ENCODE results near the gene LTN1.

The LTN1 gene

DNA sequence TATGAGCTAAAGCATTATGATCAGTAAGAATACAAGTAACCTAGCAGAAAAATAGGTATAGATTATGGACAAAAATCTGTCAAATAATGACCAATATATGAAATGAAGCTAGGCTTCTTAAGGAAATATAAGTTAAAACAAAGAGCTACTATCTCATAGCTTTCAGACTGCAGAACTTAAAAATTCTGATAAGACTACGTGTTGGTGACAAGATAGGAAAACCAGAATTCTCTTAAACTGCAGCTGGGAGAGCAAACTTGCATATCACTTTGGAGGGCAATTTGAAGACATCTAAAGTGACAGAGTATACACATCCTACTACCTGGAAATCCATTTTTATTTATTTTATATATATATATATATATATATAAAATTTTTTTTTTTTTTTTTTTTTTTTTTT is 65.5 kb downstream of the LTN1 start:
- no peak for DNase-seq

DNA sequence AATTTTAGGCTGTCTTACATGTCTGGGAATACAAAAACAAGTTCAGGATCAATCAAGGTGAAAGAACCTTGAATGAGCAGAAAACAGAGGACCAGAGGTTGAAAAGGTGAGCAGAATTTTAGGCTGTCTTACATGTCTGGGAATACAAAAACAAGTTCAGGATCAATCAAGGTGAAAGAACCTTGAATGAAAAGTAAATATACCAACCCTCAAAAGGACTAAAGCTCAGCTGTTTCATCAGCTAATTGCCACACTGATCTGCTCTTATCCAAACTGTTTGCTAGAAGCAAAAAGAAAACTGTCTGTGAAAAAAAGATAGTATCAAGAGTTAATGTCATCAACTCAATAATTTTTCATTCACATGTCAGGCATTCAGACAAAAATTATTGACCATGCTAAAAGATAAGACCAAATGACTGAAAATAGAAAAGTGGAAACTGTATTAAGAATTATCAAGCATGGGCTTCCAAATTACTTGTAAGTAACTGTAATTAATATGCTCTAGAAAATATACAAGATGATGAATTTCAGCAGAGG is 69.2 kb downstream of the LTN1 start:
- no peak for DNase-seq

DNA sequence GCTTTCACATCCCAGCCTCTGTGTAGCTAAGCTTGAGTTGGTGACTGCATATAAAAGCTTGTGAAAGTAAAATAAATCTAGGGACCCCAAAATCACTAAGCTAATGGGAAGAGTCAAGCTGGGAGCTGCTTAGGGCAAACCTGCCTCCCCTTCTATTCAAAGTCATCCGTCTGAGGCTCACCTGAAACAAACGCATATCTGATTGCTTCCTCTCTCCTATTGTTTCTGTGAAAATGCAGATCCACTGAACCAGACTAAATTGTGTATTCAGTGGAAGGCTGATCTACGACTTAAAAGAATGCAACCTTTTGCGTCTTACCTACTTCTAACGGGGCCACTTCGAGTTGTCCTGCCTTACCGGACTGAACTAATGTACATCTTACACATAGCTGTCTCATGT is 70.3 kb downstream of the LTN1 start:
- DNase-seq: no peak

DNA sequence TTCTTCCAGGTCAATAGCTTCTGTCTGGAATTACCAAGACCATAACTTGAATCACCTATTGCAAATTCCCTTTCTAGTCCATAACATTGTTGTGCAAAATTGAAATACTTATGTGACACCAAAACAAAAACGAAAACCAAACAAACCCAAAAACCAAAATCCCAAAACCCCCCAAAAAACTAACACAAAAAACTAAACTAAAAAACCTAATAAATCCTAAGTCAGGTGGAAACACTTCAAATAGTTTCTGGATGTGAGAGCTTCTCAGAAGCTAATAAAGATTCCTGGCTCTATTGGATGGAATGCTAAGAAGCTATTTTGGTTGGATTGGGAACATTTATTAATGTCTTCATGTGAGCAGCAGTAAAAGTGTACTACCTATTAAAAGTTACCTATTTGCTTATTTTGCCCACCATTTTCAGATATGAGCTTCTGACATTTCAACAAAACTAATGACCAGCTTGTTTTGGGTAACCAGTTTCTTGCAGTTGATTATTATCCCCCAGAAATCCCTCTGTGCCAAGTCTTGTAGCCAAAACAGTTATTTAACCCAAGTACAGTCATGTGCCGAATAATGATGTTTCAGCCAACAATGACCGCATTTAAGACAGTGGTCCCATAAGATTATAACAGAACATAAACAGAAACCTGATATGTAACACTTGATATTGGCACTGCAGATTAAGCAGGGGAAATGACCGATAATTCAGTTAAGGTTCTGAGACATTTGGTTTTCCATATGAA is 76.4 kb downstream of the LTN1 start:
- no peak for DNase-seq

DNA sequence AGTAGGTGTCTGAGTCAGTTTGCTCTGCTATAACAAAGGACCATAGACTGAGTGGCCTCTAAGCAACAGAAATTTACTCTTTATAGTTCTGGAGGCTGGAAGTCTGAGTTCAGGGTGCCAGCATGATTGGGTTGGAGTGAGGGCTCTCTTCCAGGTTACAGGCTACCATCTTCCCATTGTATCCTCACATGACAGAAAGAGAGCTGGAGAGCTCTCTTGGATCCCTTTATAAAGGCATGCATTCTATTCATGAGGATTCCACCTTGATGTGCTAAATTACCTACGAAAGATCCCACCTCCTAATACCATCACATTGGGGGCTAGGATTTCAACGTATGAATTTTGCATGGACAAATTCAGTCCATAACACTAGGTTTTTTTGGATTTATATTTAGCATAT is 79.6 kb downstream of the LTN1 start:
- no peak for DNase-seq

DNA sequence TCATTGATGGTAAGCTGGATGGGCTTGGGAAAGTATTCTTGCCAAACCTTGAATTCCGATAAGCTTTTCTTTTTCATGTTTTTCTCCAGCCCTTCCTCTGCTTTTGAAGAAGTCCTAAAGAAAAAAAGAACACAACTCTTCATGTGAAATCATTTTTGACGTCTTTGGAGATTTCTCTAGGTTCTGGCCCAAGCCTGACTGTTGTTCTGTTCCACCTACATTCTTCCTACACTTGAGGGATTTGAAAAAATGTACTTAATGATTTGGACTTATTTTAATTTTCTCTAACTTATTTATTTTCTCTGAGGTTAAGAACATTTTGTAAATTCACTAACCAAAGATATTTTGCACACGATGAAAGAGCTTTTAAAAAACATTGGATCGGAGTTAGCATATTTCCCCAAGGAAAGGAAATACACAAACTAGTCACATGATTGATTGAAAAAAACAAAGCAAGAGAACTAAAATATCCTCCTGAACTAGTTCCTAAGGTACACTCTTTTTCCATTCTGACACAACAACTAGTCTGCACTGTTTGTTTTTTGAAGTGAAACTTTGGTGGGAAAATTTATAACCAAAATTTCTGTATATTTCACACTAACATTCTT is 82.3 kb downstream of the LTN1 start:
- no peak for DNase-seq

- DNase-seq: no peak
Observed at GRCh38 chr21:28908351-28908750, 84.3 kb downstream of the LTN1 start.

GRCh38 chr21:28906841-28907240 is 85.8 kb downstream of the LTN1 start:
- no peak for DNase-seq

GRCh38 chr21:28906236-28906635 is 86.4 kb downstream of the LTN1 start:
- DNase-seq: no peak

- no peak for DNase-seq
Observed at GRCh38 chr21:28904961-28905435, 87.7 kb downstream of the LTN1 start.

GRCh38 chr21:28903448-28903847 is 89.2 kb downstream of the LTN1 start:
- no peak for DNase-seq

DNA sequence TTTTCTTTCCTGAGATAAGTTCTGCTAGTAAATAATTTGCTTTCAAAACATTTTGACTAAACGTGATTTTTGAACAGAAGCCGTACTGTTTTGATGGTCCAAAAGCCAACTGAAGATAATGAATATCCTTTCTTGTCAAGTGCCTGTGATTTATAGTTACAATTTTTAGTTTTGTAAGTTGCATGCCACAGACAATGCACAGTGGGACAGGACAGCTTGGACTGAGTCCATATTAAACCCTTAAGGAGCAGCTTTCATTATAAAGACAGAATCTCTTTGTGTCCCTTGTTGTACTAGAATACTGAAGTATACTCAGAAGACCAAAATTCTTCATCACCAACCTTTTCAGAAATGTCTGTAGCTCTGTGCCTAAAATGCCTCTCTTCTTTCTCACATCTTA is 92.2 kb downstream of the LTN1 start:
- DNase-seq: no peak

DNA sequence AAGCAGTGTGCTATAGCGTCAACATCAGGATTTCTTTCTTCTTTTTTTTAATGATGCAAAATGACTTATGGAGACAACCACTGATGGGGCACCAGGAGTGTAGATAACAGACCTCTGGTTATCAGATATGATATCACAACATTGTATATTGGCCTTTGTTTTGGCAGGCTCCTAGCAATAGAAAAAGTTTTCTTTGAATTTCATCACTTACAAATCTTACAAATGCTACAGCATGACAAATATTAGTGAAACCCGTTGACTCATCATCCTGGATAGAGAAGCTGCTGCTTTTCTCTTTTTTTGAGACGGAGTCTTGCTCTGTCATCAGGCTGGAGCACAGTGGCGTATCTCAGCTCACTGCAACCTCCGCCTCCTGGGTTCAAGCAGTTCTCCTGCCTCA is 92.9 kb downstream of the LTN1 start:
- no peak for DNase-seq

- DNase-seq: no peak
Observed at GRCh38 chr21:28899220-28899619, 93.5 kb downstream of the LTN1 start.

GRCh38 chr21:28893687-28894086 is 99.0 kb downstream of the LTN1 start:
- no peak for DNase-seq

DNA sequence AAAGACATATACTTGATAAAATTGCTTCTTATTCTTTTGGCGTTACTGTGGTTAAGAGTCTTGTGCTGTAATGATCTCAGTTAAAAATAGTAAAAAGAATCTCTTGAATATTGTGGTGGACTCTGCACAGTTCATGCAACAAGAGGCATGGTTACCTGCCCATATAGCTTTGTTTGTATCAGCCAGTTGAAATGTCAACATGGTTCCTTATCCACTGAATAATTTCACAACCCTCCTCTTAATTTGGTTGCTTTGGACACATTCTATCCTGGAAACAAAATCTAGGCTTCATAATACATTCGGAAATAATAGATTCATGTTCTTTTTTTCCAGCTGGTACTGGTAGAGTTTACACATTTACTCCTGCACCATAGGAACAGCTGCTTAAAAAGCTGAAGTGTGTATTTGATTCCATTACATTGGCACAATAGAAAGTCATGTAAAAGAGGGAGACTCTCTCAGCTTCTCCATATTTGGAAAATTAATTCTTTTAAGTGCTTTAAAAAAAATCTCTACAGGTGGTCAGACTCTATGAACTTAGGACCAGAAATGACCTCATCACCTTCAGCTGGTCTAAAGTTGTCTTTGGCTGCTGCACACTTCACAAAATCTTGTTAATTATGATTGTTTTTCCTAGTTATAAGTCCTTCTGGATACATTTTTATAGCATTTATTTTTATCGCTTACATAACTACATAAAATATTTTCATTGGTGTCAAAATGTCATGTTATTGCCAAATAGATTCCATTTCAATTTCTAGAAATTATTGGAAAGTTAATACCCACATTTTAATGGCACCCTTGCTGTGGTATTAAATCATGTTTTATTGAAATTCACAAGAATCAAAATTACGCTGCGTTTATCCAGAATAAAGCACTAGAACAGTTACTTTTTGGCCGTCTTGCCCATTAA is 100.2 kb downstream of the LTN1 start:
- no peak for DNase-seq

GRCh38 chr21:28885853-28886177 is 106.9 kb downstream of the LTN1 start:
- DNase-seq: no peak

- peak; percentile 92 for DNase-seq
Observed at GRCh38 chr21:28884976-28885852, 107.5 kb downstream of the LTN1 start.

DNA sequence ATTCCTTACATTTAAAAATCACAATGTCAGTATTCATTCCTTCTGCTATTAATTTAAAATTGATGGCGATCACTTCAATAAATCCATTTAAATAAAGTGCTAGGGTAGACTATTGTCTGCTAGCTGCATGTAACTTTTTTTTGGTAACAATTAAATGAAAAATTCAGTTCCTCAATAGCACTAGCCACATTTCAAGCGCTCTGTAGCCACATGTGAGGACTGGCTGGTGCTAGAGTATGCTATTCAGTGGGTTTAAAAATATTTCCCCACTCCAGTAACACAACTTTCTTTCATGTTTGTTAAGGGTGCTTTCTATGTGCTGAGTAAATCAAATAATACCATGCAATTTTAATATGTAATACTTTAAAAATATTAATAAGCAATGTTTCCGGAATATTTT is 108.2 kb downstream of the LTN1 start:
- DNase-seq: no peak

- DNase-seq: no peak
Observed at GRCh38 chr21:28883931-28884330, 108.7 kb downstream of the LTN1 start.

DNA sequence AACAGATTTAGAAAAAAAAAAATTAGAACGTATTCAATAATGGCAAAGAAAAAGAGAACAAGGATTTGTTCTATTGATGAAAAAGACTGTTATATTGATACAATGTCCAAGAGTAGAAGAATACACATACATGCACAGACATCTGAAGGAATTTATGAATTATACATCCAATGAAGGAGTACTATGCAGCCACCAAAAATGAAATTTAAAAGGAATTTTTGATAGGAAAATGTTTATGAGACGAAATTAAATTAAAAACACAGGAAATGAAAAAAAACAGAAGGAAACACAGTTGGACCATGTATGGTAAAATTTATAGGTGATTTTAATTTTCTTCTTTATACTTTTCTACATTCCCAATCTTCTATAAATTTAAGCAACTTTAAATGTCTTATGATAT is 110.3 kb downstream of the LTN1 start:
- no peak for DNase-seq
